Stimulated activated CD4-positive, alpha-beta T cell treated with anti-CD3 and anti-CD28 coated beads, Interleukin-4, amount 100 ng/mL, for 48 hours (primary cell): ENCODE results near the gene TGFB2.

Experiments used
- DNase-seq, 2 donors: peaks; one replicate each; pipeline ENCODE4 v3.0.0-alpha.2; 2020; ENCODE audit warnings: low read depth in 2 of 2

Gene TGFB2

DNA sequence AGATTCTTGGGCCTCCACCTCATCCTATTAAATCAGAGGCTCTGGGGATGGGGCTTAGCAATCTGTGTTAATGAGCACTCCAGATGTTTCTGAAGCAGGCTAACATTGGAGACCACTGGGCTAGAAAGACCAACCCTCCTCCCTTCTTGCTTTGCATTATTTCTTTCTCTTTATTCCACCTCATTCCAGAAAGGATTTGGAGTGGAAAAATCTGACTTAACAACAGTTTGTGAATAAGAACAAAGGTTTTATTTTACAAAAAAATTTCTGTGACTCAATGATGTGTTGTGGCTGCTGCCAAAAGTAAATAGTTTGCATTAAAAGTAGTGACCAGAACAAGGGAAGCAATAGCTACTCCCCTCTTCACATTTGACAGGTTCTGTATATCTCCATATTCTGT, 79.4 kb downstream of the TGFB2 start:
- DNase-seq, result no peak

DNA sequence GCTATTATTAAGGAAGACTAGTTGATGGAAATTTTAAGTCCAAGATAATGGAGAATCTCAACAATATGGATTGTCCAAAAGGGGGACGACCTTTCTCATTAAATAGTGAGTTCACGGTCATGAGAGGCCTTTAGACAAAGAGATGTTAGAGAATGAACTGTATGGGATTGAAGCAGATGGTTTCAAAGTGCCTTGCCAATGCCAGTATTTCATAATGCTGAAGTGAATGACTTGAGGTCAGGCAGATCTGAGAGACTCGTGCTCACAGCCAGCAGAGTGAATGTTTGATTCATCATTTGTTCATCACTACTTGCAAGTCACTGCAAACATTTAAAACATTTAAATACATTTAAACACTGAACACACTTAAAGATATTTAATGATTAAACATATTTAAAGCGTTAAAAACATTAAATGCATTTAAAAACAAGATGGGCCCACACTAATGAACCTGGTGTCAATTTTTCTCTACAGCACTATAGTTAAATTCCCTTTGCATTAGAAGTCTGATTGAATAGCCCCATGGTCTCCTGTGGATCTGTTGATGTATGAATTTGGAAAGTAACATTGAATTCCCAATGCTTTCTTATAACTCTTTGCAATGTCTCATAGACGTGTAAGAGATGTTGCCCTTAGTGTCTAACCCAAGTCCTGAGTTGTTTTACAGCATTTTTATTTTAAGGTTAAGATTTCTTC, 80.7 kb downstream of the TGFB2 start:
- DNase-seq, result no peak

DNA sequence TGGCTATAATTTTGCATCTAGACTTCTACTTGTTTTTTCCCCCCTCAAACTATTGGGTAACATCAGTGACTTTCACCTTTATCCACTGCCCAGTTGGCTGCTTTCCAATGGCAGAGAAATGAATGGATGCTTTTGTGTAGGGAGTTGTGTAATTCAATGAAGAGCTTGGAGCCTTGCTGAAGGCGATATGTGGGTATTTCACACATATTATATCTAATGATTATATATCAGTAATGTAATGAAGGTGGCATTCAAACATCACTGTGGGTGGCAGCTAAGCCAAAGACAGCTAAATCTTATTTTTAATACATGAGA, 81.2 kb downstream of the TGFB2 start:
- no peak for DNase-seq

DNA sequence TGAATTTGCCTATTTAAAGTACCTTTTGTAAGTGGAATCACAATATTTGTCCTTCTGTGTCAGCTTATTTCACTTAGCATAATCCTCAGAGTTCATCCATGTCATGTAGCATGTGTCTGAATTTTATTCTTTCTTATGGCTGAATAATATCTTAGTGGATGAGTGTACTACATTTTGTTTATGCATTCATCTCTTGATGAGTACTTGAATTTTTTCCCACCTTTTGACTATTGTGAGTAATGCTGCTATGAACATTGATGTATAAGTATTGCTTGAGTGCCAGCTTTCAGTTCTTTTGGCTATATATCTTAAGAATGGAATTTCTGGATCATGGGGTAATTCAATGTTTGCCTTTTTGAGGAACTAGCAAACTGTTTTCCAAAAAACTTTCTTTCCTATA, 84.2 kb downstream of the TGFB2 start:
- no peak for DNase-seq

DNA sequence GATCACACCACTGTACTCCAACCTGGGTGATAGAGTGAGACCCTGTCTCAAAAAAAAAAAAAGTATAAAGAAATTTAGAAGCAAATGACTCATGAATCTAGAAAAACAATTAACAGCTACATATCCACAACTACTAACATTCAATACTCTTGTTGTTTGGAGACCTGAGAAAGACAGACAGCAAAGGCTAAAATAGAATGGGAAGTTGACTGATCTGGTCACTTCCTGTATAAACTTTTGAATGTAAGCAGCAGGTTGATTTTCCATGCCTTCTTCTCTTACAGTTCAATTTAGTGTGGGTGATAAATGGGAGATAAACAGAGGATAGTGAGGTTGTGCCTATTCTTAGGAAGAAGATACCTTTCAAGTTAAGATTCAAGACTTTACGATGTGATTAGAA, 85.2 kb downstream of the TGFB2 start:
- no peak for DNase-seq

DNA sequence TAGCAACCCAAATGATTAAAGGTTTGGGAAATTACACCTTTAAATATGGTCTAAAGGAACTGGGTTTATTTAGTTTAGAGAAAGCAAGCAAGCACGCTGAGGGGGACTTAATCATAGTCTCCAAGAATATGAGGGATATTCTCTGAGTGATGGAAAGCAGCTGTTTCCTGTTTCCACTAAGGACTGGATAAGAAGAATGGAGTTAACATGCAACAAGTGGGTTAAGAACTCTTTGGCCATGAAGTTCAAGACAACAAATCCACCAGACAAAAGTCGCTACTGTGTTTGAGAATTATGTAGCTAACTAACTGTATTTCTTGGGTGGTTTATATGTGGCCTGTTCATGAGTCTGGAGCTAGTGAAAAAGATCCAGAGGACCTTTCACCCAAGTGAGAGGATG, 85.7 kb downstream of the TGFB2 start:
- no peak for DNase-seq

DNA sequence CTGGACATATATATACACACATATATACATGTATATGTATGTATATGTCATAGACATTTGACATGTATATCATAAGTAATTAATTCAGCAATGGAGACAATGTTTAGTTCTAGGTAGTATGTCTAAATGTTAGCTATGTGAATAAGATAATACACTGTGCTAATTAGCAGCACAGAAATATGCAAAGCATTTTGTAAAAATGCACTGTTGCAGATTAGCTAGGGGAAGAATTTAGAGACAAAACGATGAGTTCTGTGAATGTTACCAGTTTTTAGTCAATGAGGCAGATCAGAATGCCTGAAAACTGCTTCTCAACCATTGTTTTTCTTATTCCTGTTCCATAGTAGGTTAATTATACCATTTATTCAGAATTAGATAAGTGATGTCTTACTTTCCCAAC, 86.3 kb downstream of the TGFB2 start:
- DNase-seq, result no peak

DNA sequence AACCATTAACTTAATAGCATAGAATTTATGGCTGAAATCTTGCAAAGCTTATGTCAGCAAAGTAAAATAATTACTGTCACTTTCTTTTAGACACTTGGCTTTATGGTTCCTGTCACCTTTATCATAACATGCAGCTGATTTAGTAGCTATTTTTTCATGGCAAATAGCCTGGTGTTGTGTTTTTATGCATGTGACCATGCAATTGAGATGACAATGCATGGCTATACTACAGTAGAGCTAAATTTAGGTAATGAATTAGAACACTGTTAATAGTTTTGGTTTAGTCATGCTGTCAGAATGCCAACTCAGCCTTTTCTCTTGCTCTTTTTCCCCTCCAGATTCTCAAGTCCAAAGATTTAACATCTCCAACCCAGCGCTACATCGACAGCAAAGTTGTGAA, 88.6 kb downstream of the TGFB2 start:
- DNase-seq, result no peak

DNA sequence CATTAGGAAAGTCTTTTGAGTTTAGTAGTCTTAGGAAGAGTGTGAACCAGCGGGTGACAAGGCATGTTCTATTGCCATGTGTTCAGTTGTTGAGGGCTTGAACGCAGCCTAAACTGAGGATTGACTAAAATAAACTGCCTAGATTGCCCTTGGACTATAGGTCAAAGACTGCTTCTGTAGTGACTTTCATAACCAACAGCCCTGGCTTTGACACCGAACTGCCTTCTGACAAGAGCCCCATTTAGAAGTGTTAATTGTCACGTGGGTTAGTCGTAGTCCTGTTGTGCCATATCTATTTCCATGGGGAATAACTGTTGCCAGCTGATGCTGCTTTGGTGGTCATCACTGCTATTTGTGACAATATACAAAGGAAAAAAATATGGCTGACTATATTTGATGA, 90.4 kb downstream of the TGFB2 start:
- no peak for DNase-seq

DNA sequence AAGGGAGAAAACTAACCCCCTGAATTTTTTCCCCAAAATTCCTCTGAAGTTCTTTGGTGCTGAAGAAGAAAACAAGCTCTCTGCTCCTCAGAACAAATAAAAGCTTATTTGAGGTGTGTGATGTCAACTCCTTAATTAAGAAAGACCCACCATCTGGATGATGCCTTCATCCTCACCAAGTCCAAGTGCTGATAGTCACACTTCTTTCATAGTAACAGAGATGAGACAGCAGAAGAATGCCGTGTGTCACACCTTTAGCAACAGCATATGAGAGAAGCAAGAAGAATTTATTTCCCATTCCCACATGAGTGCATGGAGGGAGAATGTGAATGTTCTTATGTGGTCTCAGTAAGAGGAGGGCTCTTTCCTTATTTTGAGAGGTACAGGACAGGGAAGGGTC, 91.2 kb downstream of the TGFB2 start:
- DNase-seq, result no peak

DNA sequence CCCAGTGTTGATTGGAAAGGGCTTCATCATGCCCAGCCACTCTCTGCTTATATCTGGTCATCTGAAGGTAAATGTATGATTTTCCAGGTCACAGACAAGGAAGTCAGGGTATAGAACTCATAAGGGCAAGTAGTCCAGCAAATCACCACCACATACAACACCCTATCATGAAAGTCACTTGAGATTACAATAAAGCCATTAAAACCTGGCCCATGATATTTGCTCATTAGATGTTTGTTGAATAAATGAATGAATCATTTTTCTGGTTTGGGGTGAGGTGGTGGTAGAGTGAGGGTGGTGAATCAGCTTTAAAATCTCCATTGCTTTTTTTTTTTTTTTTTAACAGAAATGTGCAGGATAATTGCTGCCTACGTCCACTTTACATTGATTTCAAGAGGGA, 91.9 kb downstream of the TGFB2 start:
- DNase-seq, result no peak

DNA sequence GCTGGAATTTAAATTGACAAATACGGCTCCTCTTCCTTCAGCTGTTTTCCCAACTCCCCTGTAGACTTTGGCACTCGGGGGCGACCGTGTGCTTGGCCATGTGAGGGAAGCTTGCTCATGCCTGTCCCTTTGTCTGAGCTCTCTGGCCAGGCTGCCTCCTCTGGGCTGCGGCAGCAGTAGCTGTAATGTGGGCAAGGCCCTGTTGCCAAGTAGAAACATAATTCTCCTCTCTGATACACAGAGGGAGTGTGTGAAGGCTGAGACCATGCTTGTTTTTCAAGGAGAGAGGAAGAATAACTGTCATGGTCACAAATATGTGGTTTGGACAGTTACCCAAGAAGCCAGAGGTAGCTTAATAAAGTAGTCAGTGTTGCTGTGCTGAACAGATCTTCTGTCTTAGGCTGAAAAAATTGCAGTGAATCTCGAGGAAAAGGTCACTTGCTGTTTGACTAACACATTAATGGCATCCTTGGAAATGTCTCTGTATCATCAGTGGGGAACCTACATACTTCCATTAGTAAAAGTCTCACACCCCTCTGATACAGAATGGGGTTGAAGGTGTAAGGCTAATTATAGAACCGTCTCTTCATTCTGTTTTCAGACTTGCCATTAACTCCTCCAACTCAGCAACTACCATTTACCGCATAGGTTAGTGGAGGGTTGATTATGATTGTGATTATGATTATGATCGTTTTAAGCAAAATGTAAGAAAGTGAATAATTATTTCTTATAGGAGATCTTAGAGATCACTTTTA, 94.6 kb downstream of the TGFB2 start:
- DNase-seq, result no peak

DNA sequence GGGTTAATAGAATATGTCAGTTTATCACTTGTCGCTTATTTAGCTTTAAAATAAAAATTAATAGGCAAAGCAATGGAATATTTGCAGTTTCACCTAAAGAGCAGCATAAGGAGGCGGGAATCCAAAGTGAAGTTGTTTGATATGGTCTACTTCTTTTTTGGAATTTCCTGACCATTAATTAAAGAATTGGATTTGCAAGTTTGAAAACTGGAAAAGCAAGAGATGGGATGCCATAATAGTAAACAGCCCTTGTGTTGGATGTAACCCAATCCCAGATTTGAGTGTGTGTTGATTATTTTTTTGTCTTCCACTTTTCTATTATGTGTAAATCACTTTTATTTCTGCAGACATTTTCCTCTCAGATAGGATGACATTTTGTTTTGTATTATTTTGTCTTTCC, 98.1 kb downstream of the TGFB2 start:
- DNase-seq, result no peak

DNA sequence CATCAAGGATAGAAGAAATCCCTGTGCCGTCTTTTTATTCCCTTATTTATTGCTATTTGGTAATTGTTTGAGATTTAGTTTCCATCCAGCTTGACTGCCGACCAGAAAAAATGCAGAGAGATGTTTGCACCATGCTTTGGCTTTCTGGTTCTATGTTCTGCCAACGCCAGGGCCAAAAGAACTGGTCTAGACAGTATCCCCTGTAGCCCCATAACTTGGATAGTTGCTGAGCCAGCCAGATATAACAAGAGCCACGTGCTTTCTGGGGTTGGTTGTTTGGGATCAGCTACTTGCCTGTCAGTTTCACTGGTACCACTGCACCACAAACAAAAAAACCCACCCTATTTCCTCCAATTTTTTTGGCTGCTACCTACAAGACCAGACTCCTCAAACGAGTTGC, 99.0 kb downstream of the TGFB2 start:
- DNase-seq, result no peak

DNA sequence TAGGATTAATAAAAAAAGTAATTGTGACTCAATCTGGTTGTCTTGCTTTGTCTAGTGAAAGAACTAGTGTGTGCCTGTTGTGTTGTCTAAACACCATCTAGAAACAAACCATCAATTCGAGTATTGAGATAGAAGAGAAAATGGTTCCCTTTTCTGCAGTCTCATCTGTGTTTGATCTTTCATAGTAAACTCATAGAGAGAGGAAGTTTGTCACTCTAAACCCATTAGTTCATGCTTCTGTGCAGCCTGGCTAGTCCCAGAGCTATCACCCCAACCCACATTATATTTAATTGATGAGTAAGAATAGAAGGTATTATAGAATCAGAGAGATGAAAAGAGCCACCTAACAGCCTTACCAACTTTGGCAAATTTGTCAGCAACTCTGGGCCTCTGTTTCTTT, 99.5 kb downstream of the TGFB2 start:
- no peak for DNase-seq

DNA sequence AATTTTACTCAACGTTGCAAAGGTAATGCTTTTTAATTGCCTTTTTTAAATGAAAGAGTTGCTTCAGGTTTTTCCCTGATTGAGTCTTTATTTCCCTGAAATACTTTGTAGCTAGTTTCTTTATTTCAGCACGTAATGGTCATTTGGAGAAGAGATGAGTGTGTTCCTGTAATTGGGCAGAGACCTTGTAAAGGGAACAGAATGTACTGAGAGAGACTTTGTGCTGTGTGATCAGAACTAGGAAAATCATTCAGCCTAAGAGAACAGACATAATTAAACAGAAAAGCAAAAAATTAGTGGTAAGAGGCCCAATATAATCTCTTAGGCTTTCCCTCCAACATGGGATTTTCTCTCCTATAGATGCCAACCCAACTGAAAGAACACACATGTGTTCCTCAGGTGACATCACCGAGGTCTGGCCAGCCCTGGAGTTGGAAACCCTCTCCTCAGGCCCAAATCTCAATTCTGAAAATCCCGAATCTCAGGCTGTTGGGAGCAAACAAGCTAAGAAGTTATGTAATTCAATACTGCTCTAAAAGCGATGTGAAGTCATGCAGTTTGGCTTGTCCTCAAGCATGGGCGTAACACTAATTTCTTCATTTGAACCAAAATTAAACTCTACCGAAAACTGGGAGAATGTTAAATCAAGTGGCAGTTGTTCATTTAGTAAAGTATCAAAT, 102.0 kb downstream of the TGFB2 start:
- DNase-seq, result no peak

DNA sequence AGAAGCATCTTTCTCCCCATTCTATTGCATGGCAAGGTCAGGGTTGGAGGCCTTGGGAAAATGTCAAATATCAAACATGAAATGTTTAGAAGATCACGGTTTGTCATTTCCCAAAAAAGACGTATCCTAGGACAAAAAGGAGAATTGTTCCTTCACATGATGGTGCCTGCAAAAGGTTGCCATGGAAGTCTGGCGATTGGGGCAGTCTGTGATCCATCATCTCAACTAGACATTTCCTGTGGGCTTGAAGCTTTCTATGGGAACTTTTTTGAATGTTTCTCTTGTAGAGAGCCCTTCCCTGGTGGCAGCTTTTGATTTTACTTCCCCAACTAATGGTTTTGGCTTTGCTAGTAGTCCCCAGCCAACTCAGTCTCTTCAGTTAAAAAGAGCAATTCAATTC, 106.3 kb downstream of the TGFB2 start:
- DNase-seq, result no peak

DNA sequence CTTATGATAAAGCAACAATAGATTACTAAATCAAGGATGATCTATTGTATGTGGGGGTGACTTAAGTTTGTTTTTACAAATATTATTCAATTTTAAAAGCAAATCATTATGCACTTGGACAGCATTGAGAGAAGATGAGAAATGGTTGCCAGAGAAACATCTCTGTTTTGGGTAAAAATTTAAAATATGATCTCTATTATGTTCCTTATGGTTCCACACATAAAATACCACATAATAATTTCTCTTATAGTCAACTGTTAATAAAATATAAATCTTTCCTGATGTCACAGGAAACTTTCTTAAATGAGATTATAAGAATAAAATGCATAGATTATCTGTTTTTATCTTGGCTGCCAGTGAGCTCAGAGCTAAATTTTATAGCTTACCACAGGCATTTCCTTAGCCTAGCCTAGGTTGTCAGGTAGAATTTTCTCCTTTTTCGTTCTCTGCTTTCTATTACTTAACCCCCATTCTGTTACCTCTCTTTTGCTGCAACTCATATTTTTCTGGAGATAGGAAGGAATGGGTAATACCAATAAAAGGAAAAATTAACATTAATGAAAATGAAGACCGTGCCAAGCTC, 109.7 kb downstream of the TGFB2 start:
- no peak for DNase-seq

DNA sequence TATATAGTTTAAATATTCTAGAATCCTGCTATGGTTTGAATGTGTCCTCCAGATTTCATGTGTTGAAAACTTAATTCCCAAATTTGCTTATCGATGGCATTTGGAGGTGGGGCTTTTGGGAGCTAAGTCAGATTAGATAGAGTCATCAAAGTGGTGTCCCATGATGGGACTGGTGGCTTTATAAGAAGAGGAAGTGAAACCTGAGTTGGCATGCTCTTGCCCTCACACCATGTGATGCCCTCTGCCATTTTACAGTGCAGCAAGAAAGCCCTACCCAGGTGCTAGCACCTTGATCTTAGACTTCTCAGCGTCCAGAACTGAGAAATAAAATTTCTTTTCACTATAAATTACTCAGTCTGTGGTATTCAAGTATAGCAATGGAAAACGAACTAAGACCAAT, 111.3 kb downstream of the TGFB2 start:
- no peak for DNase-seq

DNA sequence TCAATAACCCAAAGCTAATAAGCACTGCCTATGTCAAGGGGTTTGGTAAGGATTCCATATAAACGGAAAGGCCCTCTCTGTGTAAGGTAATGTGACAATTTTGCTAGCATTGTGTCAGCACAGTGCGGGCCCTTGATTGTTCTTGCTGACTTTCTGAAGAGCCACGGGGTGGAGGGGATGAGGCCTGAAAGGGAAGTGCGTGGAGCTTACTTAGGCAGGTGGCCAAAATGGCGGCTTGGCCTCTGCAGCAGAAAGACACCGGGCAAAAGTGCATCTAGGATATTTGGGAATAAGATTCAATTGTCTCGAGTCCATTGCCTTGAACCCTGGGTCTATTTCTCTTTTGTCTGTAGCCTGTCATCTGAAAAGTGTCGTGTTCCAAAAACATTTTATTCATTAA, 114.3 kb downstream of the TGFB2 start:
- DNase-seq, result no peak

DNA sequence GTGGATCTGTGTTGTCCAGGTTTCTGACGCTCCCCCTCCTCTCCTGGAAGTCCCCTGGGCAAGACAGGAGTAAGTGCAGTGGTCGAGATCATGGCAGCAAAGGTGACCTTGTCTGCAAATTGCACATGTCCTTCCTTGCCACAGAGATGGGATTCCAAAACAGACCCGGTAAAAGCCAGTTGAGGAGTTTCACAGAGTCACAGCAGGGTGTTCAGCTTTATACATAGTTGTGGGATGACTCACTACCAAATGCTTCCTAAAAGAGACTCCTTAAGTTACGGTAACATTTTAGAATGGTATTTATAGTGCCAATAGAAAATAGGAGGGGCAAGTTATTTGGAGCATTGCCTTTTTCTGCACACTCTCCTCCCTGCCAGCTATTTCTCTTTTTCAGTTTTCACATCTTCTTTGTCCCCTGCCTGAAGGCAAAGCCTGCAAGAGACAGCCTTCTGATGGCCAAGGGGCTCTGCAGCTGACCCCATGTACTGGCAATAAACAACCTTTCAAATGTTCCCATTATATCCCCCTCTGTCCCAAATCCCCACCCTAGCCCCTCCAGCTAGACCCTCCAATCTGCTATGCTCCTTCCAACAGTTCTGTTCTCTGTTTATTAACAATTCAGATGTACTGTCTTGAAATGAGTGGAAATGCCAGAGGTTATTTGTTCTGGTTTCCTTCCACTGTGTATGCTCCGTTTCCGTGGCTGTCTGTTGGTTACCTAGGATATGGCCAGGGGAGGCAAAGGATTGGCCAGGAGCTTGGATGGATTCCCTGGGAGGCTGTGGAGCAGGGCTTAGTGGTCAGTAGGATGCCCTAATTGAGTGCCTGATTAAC, 115.0 kb downstream of the TGFB2 start:
- DNase-seq, result no peak

DNA sequence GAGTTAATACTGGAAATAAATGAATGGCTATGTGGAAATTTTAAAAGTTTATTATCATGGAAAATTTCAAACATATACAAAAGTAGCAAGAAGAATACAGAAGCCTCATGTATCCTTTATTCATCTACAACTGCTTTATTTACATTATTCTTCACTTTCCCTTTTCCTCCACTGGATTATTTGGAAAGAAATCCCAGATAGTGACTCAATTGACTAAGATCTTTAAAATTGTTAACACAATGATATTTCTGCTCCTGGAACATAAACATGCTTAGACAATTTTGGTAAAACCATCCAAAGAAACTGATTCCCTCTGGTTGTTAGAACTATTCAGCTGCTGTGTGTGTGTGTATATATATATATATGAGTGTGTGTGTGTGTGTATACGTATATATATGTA, 116.2 kb downstream of the TGFB2 start:
- no peak for DNase-seq
